Stimulated activated CD4-positive, alpha-beta T cell treated with anti-CD3 and anti-CD28 coated beads, Interleukin-1b, Interleukin-23, amount 100 ng/mL, for 4 hours (primary cell): ENCODE results near the gene TUSC7.

Experiments used
- DNase-seq, 2 donors: peaks; one replicate each; pipeline ENCODE4 v3.0.0-alpha.2; 2020; ENCODE audit warnings: low read depth in 2 of 2

The TUSC7 gene

DNA sequence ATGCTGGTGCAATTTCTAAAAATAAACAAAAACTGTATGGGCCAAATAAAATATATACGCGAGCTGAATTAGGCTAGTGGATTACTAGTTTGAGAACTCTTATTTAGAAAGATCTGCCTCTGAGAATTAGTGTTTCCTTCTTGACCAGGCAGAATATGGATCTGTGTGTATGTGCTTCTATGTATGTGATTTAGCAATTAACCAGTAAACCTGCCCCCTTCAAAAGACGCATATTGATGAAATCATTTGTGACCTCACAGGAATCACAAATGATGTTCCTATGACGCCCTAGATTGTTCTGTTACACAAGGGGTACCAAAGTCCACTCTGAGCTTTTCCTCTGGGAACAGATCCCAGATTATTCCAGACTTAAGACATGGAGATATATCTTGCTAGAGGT lies at the start of gene TUSC7:
Gene TUSC7 (plus strand): TSS at position 301 of the 400 bp plus-strand sequence.
- DNase-seq, result no peak

DNA sequence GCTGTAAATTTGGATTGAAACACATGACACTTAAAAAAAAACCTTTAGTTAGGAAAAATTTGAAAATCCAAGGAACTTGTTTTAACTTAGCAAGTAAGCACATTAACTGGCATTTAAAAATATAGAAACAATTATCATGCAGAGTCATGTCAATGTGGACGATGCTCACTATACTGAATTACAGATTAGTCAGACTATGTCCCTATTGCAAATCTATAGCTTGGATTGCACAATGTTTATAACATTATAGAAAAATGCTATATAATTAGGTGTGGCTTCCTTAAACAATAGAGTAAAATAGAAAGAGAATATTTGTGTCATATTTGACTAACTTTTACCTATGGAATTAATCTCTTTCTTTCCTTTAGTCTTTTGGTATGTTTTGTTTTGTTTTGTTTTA lies 48.4 kb upstream of the TUSC7 start:
- no peak for DNase-seq

DNA sequence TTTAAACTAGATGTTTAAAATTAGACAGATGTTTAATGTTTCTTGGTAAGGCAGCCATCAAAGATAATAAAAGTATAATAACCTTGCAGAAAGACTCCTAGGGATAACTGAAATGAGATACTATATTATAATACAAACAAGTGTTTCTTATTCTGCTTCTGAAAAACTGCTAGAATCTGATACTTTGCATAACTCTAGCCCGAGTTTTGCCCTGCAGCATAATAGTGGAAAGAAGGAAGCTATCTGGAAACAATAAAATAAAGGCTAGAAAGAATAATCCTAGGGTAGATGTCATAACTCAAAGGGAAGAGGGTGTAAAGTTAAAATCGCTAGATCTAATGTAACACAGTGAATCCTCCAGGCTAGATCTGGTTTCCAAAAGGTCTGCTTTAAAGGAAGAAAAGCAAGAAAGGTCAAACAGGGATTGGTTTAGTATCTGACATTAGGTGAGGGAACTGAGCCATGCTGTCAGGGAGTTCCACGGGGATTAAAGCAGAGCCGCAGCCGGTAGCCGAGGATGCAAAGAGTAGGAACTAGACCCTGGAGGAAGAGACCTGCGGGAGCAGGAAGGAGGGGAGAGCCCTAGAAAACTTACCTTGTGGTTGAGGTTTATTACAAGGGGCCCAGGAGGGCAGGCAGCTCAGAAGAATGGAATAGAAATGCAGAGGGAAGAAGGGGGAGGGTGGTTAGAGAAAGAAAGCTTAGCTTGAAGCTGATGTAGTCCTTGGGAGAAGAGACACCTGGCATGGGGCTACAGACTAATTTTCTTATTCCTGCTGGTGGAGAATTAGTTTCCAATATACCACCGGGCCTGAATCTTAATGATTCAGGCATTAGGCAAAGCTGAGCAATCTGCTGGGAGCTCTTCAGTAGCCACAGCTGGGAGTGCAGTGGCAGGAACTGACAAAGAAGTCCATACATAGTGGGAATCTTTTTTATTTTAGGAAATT lies 46.1 kb upstream of the TUSC7 start:
- no peak for DNase-seq

DNA sequence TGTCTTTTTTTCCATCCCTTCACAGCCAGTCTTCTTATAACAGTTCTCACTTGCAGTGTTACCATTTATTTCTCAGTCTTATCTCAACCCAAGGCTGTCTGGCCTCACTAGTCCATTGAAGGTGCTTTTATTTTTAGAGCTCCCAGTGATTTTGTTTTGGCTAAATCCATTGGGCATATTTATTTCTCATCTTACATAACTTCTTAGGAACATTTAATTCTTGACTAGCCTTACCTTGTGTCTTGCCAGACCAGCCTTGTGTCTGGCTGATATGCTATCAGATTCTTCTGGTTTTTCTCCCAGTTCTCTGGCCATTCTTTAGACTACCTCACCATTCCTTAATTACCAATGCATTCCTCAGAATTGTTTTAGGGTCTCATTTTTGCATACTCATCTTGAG lies 42.3 kb upstream of the TUSC7 start:
- DNase-seq, result no peak

DNA sequence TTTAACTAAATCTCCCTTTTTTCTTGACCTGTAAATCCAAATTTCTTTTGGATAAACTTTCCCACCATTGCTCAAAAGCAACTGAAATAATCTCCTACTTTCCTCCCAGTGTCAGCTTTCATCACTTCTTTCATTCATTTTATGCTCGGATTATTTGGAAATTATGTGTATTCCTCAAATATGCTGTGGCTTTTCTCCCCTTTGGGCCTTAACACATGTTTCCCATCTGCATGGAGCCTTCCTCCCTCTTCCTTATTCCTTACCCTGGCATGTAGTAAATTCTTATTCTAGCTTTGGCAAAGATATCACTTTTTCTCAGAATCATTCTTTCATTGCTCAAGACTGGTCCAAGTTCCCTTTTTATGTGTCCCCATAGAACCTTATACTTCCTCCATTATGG lies 41.8 kb upstream of the TUSC7 start:
- DNase-seq, result no peak

DNA sequence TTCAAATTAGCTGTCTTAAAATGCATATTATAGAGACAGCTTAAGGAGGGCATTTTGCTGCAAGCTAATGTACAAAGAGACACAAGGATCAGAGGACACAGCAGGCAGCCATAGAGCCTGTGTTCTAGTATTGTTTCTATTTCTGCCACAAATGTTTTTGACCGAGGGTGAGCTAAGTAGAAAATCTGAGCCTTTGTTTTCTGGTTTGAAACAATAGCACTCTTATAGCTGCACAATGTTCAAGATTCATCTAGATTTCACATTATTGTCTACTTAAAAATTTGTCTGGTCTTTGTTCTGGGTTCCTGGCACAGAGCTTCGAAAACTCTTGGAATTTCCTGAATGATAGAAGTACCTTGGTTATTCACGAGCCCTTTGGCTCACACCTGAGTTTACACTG lies 40.0 kb upstream of the TUSC7 start:
- no peak for DNase-seq

DNA sequence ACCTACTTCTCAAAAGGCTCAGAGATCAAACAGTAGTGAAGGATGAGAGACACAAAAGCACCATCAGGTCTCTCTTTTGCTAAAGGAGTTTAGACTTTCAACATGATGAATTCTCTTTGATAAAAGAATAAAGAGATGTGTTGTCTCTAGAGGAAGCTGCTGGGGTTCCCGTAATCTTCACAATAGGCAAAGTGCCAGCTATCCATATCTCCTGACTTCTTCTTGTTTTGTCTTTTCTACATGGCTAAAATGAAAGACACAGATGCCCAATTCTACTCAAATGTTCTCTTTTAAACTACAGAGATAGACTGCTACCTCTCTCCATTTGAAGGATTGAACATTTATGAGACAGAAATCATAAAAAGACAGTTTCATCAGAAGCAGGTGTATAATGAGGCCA lies 38.4 kb upstream of the TUSC7 start:
- no peak for DNase-seq

DNA sequence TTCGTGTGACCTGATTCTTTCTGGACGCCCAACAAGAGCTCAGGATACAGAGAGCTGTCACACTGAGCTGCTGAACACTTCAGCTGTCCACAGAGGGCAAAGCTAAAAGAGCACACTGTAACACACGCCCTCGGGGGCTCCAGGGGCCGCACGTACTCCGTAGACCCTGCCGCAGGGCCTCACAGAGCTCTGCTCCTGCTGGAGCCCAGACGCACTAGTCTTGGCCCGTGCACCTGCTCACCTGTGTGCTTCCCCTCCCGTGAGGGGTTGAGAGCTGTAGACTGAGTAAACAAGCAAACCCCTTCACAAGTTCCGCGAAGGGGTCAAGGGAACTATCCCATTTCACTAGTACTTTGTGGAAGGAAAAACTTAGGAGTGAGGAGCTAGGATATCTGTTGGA lies 30.7 kb upstream of the TUSC7 start:
- DNase-seq, result no peak

DNA sequence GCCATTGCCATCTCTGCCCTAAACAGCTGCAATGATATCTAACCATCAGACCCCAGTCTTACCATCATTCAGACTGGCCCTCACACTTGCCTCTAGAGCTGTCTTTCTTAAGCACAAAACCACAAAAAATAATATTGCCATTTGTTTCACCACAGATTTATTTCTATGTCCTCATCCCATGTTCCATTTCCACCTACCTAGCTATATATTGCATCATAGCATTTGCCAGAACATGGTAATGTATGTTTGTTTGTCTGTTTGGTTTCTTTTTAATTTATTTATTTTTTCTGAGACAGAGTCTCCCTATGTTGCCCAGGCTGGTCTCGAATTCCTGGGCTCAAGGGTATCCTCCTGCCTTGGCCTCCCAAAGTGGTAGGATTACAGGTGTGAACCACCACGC lies 18.5 kb upstream of the TUSC7 start:
- DNase-seq, result no peak

DNA sequence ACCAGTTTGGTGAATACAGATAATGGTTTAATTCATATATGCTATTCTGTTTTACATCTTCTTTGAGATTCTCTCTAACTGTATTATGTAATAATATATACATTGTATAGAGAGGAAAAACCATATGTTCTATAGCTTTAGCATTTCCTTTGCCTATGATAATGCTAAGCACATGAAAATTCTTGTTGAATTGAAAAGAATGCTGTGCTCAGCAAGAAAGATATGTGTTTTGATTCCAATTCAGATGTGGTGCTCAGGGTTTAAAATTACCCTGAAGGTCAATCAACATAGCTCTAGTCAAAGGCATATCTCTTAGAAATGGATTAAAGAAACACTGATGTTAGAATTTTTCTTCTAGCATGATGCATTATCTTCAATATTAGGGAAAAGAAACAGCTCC lies 8.5 kb upstream of the TUSC7 start:
- no peak for DNase-seq

DNA sequence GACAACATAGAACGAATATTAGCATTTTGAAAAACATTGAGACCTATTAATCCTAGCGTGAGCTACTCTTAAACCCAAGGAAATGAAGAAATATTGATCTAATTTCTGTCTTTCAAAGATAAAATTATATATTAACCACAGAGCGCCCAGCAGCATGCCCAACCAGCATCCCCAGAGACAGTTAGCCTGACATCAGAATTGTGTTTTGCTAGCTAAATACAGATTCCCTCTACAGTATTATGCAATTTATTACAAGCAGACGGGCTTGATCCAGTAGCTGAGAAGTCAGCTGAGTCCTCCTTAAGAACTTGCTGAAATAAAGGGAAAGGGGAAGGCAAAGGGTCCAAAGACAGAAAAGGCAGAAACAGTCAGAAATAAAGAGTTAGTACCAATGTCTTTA lies 7.2 kb upstream of the TUSC7 start:
- DNase-seq, result no peak

DNA sequence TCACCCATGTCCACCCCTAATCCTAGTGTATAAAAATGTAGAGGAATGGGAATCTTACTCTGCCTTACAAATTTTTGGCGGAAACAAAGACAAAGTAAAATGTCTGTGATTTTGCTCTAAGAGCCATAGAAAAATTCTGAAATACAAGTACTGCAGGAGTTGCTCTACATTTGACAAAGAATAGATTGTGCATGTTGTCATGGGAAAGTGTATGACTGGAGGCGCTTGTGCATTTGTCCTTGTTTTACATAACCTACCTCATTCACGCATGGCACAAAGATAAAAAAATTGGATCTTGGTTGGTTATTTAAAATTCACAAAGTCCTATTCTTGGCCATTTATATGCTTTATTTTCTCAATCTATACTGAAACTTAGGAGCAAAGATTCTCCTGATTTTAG lies 2.0 kb upstream of the TUSC7 start:
- DNase-seq, result no peak

DNA sequence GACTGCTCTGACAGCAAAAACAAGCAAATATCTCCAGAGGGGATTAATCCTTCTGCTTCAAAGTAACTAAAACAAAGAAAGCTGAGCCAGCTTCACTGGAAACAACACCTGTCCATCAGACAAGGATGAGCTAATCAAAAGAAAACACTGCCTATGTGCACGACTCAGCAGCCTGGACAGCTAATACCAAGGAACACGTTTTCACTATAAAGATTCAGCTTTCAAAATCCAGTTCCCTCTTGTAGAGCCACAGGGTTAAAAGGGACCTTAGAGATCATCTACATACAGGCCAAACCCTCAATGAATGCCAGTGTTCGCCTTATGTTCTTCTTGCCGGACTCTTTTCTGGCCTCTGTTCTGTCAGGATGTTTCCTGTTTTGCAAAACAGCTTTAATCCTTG lies 6.9 kb downstream of the TUSC7 start:
- DNase-seq, result no peak

DNA sequence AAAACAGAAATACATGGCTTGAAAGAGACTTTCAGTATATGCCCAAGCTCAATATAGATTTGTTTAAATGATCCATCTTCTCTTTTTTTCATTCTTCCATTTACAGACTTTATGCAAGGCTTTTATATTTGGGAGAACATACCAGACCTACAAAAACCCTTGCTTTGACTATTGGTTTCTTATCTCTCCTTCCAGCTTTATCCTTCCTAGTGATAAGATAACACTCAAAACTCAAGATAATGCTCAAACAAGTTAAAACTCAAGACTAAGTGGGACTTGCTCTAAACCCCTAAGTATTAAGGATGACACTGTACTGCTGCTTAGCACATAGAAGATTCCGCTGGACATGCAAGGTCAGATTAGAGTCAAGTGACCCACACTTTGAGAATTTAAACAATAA lies 8.0 kb downstream of the TUSC7 start:
- no peak for DNase-seq

DNA sequence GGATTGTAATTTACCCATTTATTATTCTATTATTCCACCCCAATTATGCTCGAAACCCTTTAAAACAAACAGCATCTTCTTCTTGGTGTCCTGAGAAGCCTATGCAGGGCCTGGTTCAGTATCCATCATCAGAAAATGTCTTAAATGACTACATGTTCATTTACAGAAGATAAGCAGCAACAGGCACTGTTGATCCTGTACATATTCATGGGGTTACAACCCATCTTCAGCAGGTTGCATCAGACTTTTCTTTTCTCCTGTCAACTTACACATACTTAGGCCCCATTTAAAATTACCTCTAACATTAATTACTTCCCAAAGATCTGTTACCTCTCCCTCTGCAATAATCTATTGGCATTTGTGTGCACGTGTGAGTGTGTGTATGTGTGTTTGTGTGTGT lies 18.9 kb downstream of the TUSC7 start:
- DNase-seq, result no peak

DNA sequence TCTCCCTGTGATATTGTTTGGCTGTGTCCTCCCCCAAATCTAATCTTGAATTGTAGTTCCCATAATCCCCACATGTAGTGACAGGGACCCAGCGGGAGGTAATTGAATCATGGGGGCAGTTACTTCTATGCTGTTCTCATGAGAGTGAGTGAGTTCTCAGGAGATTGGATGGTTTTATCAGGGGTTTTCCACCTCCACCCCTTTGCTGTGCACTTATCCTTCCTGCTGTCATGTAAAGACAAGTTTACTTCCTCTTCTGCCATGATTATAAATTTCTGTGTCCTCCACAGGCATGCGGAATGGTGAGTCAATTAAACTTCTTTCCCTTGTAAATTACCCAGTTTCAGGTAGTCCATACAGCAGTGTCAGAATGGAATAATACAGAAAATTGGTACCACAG lies 24.7 kb downstream of the TUSC7 start:
- no peak for DNase-seq

DNA sequence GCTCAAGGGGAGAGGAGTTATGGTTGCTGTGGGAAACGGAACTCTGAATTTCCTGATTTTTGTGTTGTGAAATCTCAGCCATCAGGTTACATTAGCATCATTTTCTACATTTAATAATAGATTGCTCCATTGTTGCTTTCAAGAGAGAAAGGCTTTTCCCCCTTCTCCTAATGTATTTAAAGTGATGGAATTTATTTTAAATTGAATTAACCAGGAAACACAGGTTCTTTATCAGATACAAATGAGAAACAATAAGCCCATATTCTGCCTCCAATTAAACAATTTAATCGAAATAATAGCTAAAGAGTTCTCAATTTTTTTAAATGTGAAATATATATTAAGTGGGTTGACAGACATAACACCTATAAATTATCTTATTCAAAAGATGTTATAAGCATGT lies 30.1 kb downstream of the TUSC7 start:
- DNase-seq, result no peak

DNA sequence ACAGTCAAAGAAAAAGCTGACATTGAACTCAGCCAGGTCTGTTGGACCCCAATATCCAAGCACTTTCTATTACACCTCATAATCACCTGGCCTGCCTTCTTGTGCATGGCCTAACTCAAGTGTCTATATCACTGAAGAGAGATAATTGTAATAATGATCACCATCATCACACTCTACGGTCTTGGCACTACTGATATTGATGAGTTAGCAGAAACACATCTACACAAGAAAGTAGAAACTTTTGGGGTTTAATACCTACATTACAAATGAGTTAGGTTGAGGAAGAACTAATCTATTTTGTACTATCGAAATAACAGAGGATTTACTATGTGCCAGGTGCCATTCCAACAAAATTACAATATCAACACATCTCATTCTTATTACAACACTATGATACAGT lies 30.7 kb downstream of the TUSC7 start:
- no peak for DNase-seq

DNA sequence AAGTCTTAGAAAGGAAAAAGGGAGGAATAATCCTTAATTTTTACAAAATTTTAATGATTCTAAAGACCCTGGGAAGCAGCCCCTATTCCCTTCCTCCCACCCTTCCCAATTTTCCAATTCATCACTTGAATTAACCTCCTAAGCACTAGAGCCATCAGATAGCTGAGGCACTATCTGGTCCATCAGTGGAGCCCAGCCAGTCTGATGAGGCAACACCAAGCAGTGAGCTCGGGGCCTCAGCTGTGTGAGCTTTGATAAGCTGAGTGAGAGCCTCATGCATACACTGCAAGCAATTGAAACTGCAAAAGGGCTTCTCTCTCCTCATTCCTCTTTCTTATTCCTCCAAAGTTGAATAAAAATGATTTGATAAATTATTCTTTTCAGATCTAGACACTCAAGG lies 31.9 kb downstream of the TUSC7 start:
- no peak for DNase-seq

DNA sequence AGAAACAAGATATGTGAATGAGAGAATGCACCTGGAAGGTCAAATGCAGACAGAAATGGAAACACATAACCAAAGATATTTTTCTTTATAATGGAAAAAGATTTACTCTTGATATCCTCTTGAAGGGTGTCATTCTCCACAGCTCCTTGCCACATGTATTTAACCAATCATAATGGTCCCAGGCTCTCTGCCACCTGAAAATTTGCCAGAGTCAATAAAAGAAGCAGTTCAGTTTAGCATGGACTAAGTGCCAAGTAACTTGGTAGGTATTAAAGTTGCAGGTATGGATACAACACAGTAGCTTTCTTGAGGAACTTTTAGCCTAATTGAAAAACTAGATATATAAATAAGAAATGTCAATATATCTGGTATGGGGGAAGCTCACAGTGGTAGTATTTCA lies 33.5 kb downstream of the TUSC7 start:
- no peak for DNase-seq

DNA sequence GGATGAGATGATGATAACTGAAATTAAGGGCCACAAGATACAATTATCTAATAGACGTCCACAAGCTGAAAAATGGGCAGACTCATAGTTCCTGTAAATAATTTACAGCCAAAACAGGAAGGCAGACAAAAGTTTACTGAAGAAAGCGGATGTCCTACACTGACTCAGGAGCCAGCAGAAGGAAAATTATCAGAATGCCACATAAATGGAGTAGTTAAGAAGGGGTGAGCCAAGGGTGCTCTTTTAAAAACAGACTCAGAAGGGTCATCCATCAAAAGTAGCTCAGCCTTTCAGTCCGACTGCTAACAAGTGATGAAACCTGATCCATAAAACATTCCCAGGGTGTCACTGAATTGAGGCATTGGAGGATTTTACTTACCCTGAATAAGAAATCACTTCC lies 39.8 kb downstream of the TUSC7 start:
- no peak for DNase-seq

DNA sequence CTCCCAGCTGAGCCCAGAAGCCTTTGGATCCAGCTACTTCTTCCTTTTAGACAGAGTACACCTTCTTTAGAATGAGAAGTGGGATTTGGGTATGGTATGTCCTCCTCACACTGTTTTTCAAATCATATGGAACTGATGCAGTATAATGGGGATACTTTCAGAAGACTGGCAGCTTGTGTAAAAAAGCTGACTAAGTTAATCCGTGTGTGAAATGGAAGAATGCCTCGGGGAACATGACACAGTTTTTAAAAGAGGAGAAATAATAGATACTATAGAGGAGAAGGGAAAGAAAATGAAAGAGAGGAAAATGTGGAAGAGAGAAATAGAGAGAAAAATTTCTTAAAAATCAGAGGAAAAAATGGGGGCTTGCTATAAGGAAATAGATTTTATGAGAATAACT lies 47.7 kb downstream of the TUSC7 start:
- DNase-seq, result no peak

DNA sequence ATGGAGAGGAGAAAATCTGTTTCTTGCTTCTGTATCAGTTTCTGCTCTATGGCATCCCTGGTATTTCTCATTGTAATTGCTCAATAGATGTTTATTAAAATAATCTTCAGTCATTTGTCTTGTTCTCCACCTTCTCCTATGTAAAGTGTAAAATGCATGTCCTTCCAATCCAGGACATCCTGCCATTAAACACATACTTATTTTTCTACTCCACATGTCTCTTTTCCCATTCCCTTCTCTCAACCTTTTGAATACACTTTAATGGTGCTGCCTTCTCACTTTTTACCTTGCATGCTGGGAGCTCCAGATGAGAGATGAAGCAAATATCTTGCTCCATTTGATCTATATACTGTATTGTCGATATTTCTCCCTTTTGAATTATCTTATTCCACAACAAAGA lies 49.7 kb downstream of the TUSC7 start:
- DNase-seq, result no peak
